Adipocyte (in vitro differentiated cells): ENCODE measurements around the gene IL2RA.

ENCODE experiments used
- DNase-seq: peaks from one replicate; pipeline ENCODE4 v3.0.0-alpha.2; 2015; ENCODE audit warnings: low read depth
- H3K27me3 ChIP-seq: replicated peaks from 2 replicates; pipeline ENCODE4 v1.7.0; 2013; ENCODE audit warnings: mild to moderate bottlenecking, low read length, moderate library complexity; ENCODE audit not compliant: control insufficient read depth, insufficient read depth
- H3K36me3 ChIP-seq: 2 replicates; pipeline ENCODE4 v1.7.0; 2013; ENCODE audit warnings: low read length, mild to moderate bottlenecking, moderate library complexity; ENCODE audit not compliant: control insufficient read depth, insufficient read depth, severe bottlenecking
- H3K4me1 ChIP-seq: 2 replicates; pipeline ENCODE4 v1.7.0; 2013; ENCODE audit warnings: mild to moderate bottlenecking, low read length, moderate library complexity; ENCODE audit not compliant: control insufficient read depth, insufficient read depth
- H3K4me3 ChIP-seq: 2 replicates; pipeline ENCODE4 v1.7.0; 2013; ENCODE audit warnings: mild to moderate bottlenecking, low read length, moderate library complexity
- H3K9ac ChIP-seq: 2 replicates; pipeline ENCODE4 v1.7.0; 2013; ENCODE audit warnings: mild to moderate bottlenecking, low read length, moderate library complexity
- H3K9me3 ChIP-seq: 2 replicates; pipeline ENCODE4 v1.7.0; 2013; ENCODE audit warnings: mild to moderate bottlenecking, low read length, moderate library complexity; ENCODE audit not compliant: control insufficient read depth

The IL2RA gene

GRCh38 chr10:6034371-6034770 lies 27.8 kb downstream of the IL2RA start:
- no peak overlapping the region for H3K9ac ChIP-seq
- peaks cover 14% of the 10 kb centered on the region for H3K4me1 ChIP-seq
- no peaks in the 10 kb centered on the region for H3K36me3 ChIP-seq
- H3K9me3 ChIP-seq: peaks cover 16% of the 10 kb centered on the region
- H3K4me3 ChIP-seq: no peak overlapping the region
- H3K27me3 ChIP-seq: no peaks in the 10 kb centered on the region
- DNase-seq: no peak

GRCh38 chr10:6033954-6034353 lies 28.2 kb downstream of the IL2RA start:
- peak; percentile 38 for DNase-seq
- H3K9me3 ChIP-seq: peaks cover 12% of the 10 kb centered on the region
- peaks cover 14% of the 10 kb centered on the region for H3K4me1 ChIP-seq
- no peak overlapping the region for H3K9ac ChIP-seq
- H3K27me3 ChIP-seq: no peaks in the 10 kb centered on the region
- no peak overlapping the region for H3K4me3 ChIP-seq
- H3K36me3 ChIP-seq: no peaks in the 10 kb centered on the region

GRCh38 chr10:6030940-6031339 lies 31.2 kb downstream of the IL2RA start:
- Histone ChIP-seq H3K9me3 (peaks cover 11% of the 10 kb centered on the region), H3K4me1 (peaks cover 14% of the 10 kb centered on the region), H3K36me3 (no peaks in the 10 kb centered on the region), H3K27me3 (peaks cover 5% of the 10 kb centered on the region), H3K4me3 (no peak overlapping the region), H3K9ac (no peak overlapping the region)
- DNase-seq: no peak

- Histone ChIP-seq H3K9ac (no peak overlapping the region), H3K36me3 (no peaks in the 10 kb centered on the region)
Observed at GRCh38 chr10:6030217-6030616, 31.9 kb downstream of the IL2RA start.

GRCh38 chr10:6027929-6028328 lies 34.2 kb downstream of the IL2RA start:
- H3K4me1 ChIP-seq: no peaks in the 10 kb centered on the region
- DNase-seq: no peak
- H3K36me3 ChIP-seq: no peaks in the 10 kb centered on the region
- H3K9ac ChIP-seq: no peak overlapping the region
- peaks cover 5% of the 10 kb centered on the region for H3K27me3 ChIP-seq
- peaks cover 11% of the 10 kb centered on the region for H3K9me3 ChIP-seq
- H3K4me3 ChIP-seq: no peak overlapping the region

More at GRCh38 chr10:6030217-6030616, 31.9 kb downstream of the IL2RA start:
- Histone ChIP-seq H3K4me3 (no peak overlapping the region), H3K9me3 (peaks cover 11% of the 10 kb centered on the region), H3K4me1 (peaks cover 14% of the 10 kb centered on the region), H3K27me3 (peaks cover 5% of the 10 kb centered on the region)
- no peak for DNase-seq

- Histone ChIP-seq H3K9ac (no peak overlapping the region), H3K4me3 (no peak overlapping the region), H3K27me3 (peaks cover 9% of the 10 kb centered on the region), H3K9me3 (peaks cover 7% of the 10 kb centered on the region), H3K36me3 (no peaks in the 10 kb centered on the region), H3K4me1 (no peaks in the 10 kb centered on the region)
- DNase-seq: no peak
Observed at GRCh38 chr10:6025683-6026255, 36.4 kb downstream of the IL2RA start.

- H3K4me1 ChIP-seq: no peaks in the 10 kb centered on the region
- no peak overlapping the region for H3K9ac ChIP-seq
- no peak for DNase-seq
- H3K36me3 ChIP-seq: no peaks in the 10 kb centered on the region
- no peak overlapping the region for H3K4me3 ChIP-seq
- H3K9me3 ChIP-seq: no peaks in the 10 kb centered on the region
- H3K27me3 ChIP-seq: peaks cover 10% of the 10 kb centered on the region
Observed at GRCh38 chr10:6024334-6024682, 37.9 kb downstream of the IL2RA start.

- Histone ChIP-seq H3K36me3 (no peaks in the 10 kb centered on the region), H3K4me1 (no peaks in the 10 kb centered on the region), H3K27me3 (peaks cover 10% of the 10 kb centered on the region), H3K9ac (no peak overlapping the region), H3K4me3 (no peak overlapping the region), H3K9me3 (no peaks in the 10 kb centered on the region)
- peak; percentile 23 for DNase-seq
Observed at GRCh38 chr10:6023661-6024333, 38.4 kb downstream of the IL2RA start.

GRCh38 chr10:6022660-6023059 lies 39.5 kb downstream of the IL2RA start:
- Histone ChIP-seq H3K4me1 (no peaks in the 10 kb centered on the region), H3K4me3 (no peak overlapping the region), H3K27me3 (peaks cover 10% of the 10 kb centered on the region), H3K9ac (no peak overlapping the region), H3K36me3 (no peaks in the 10 kb centered on the region), H3K9me3 (no peaks in the 10 kb centered on the region)
- DNase-seq: peak; percentile 9

- Histone ChIP-seq H3K4me1 (no peaks in the 10 kb centered on the region), H3K36me3 (no peaks in the 10 kb centered on the region), H3K4me3 (no peak overlapping the region), H3K9ac (no peak overlapping the region), H3K9me3 (no peaks in the 10 kb centered on the region), H3K27me3 (peaks cover 10% of the 10 kb centered on the region)
- no peak for DNase-seq
Observed at GRCh38 chr10:6020826-6021225, 41.3 kb downstream of the IL2RA start.

- no peak overlapping the region for H3K4me3 ChIP-seq
- no peak for DNase-seq
- H3K27me3 ChIP-seq: peaks cover 10% of the 10 kb centered on the region
- no peak overlapping the region for H3K9ac ChIP-seq
- no peaks in the 10 kb centered on the region for H3K9me3 ChIP-seq
- H3K4me1 ChIP-seq: no peaks in the 10 kb centered on the region
- no peaks in the 10 kb centered on the region for H3K36me3 ChIP-seq
Observed at GRCh38 chr10:6019796-6020195, 42.4 kb downstream of the IL2RA start.
